Stomach (tissue), 9 donors: ENCODE measurements around the gene PHETA1. TPM values are rescaled to one million over a fixed set of nuclear protein-coding genes. Genes with fewer than 3 reads are reported as not detected.

ENCODE experiments used
- DNase-seq, 2 donors: peaks; one replicate each; pipeline versions ENCODE4 v3.0.0 to v3.0.0-alpha.2; 2013 to 2019
- H3K27ac ChIP-seq, 5 donors: fragments of 200-600 bp in 4 of 5; sonication (generic) in 4 of 5; one replicate each; pipeline ENCODE4 v1.5.1; 2013 to 2019; ENCODE audit warnings: mild to moderate bottlenecking in 1 of 5, moderate library complexity in 1 of 5
- H3K27me3 ChIP-seq, 3 donors: fragments of 200-600 bp; sonication (generic); one replicate each; pipeline ENCODE4 v1.5.1; 2017 to 2019; ENCODE audit warnings: mixed run types in 1 of 3
- H3K36me3 ChIP-seq, 4 donors: fragments of 200-600 bp; sonication (generic); 1 replicate in 3 of 4; 2 replicates in 1 of 4; pipeline ENCODE4 v1.5.1; 2016 to 2019
- H3K4me1 ChIP-seq, 4 donors: fragments of 200-600 bp; sonication (generic); one replicate each; pipeline ENCODE4 v1.5.1; 2016 to 2019
- H3K4me3 ChIP-seq, 4 donors: fragments of 200-600 bp; sonication (generic) in 3 of 4; one replicate each; pipeline ENCODE4 v1.5.1; 2016 to 2019; ENCODE audit warnings: mild to moderate bottlenecking in 1 of 4
- H3K9me3 ChIP-seq, 4 donors: fragments of 200-600 bp; sonication (generic); one replicate each; pipeline ENCODE4 v1.5.1; 2016 to 2019
- CTCF ChIP-seq, 7 experiments: fragments of 450-650 bp in 4 of 7; fragments of 200-600 bp in 3 of 7; sonication (generic) in 3 of 7; IDR thresholded peaks; one replicate each; pipeline ENCODE4 v1.5.1; 2016 to 2019; ENCODE audit warnings: antibody characterized with exemption in 7 of 7, control low read depth in 2 of 7, mild to moderate bottlenecking in 1 of 7
- EP300 ChIP-seq: sonication (generic); formaldehyde crosslinking; IDR thresholded peaks from one replicate; pipeline ENCODE4 v1.6.1; 2017; ENCODE audit warnings: antibody characterized with exemption
- POLR2A ChIP-seq, 4 donors: fragments of 450-650 bp; IDR thresholded peaks; one replicate each; pipeline ENCODE4 v1.6.1; 2016; ENCODE audit warnings: antibody characterized with exemption in 4 of 4, control low read depth in 2 of 4, mild to moderate bottlenecking in 1 of 4, moderate library complexity in 1 of 4
- POLR2AphosphoS5 ChIP-seq, 3 donors: sonication (generic); formaldehyde crosslinking; IDR thresholded peaks; one replicate each; pipeline ENCODE4 v1.6.1; 2016; ENCODE audit warnings: antibody characterized with exemption in 3 of 3
- WGBS, 5 donors: extraction: QIAGEN DNeasy Blood & Tissue Kit in 3 of 5; methylation state at CpG; one replicate each; pipeline versions ENCODE4 v1.1.5 to v1.1.7; 2013 to 2018; 5-methylcytosine and 5-hydroxymethylcytosine counted together
- intact Hi-C: fragments of 100-400 bp; cut with DNase I; formaldehyde crosslinking; loops from one replicate; pipeline ENCODE4 v1.15.1; 2023; ENCODE audit warnings: low total_unique reads
- polyA plus RNA-seq, 3 donors: library from polyadenylated mRNA; stranded (reverse); fragments of 200-250 nt; gene quantifications; one replicate each; pipeline ENCODE4 v1.2.3, GENCODE V29; 2013
- total RNA-seq, 5 donors: library from RNA; depleted of rRNA; stranded (reverse); fragments of >200 nt; gene quantifications; one replicate each; pipeline versions ENCODE4 v1.1.0 to v1.2.3, GENCODE V29; 2014 to 2016
- donor health status: healthy with polysubstance abuse.
- donor health status: Bipolar disorder and iron deficiency.
- donor health status: healthy.

PHETA1 gene
- total and polyA plus RNA-seq, 8 donors, result 7.0 to 59.3 (median 17.7) TPM

GRCh38 chr12:111411185-111411764, 42.4 kb upstream of the PHETA1 start:
- Histone ChIP-seq H3K27ac (peak overlapping the region in 4 of 5 donors; percentile 72 to 90 (median 88)), H3K36me3 (peaks cover 0 to 7% (median 6%) of the 10 kb centered on the region in 4 donors), H3K4me1 (peaks cover 38 to 87% (median 64%) of the 10 kb centered on the region in 4 donors), H3K4me3 (no peak overlapping the region), H3K9me3 (no peaks in the 10 kb centered on the region), H3K27me3 (no peaks in the 10 kb centered on the region)
- no peak for DNase-seq
- TF ChIP-seq POLR2A (IDR thresholded peaks at IDR 0.05) (no peak), EP300 (no peak)
- intact Hi-C loops, result no loop called here
- 81 to 86% (median 84%) methylated on average over 6 to 8 of the region's 8 CpGs for WGBS, 5 donors

DNA sequence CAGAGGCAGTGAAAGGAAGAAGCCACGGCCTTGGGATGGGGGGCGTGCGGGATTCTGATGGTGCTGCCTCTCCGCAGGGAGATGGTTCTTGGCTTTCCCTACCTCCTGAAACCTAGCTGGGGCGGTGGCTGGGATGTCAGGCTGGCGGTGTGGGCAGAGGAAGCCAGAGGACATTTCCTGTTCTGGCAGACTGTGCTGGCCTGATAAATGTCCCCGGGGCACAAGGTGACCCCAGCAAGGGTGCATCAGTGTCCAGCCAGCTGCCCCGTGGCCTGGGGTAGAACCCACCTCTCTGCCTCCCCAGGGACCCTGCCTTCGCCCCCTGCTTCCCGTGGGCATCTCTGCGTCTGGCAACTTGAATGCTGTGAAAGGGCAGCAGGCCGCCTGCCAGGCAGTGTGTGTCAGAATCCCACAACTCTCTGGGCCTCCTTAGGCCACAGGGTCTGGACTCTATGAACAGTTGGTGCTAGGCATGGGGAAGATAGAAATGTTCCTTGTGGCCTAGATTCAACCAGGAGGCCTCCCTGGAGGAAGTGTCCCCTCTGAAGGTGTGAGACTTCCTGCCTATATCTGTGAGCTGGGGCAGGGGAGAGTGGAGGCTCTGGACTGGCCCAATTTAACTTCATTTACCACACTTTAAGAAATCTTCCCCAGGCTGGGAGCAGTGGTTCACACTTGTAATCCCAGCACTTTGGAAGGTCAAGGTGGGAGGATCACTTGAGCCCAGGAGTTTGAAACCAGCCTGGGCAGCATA, 41.7 kb upstream of the PHETA1 start:
- Histone ChIP-seq H3K4me1 (peaks cover 38 to 88% (median 66%) of the 10 kb centered on the region in 4 donors), H3K27me3 (no peaks in the 10 kb centered on the region), H3K27ac (peak overlapping the region; percentile 6 to 90 (median 86)), H3K9me3 (no peaks in the 10 kb centered on the region), H3K4me3 (peak overlapping the region in 1 of 4 donors; percentile 83), H3K36me3 (peaks cover 0 to under 1% (median 0%) of the 10 kb centered on the region in 4 donors)
- TF ChIP-seq CTCF (IDR thresholded peaks at IDR 0.05) (no peak), POLR2AphosphoS5 (IDR thresholded peaks at IDR 0.05) (no peak), EP300 (no peak), POLR2A (IDR thresholded peaks at IDR 0.05) (no peak)
- intact Hi-C loops, result no loop called here
- DNase-seq, result no peak
- WGBS, 5 donors, result 61 to 77% (median 76%) methylated on average over 12 of the region's 12 CpGs

DNA sequence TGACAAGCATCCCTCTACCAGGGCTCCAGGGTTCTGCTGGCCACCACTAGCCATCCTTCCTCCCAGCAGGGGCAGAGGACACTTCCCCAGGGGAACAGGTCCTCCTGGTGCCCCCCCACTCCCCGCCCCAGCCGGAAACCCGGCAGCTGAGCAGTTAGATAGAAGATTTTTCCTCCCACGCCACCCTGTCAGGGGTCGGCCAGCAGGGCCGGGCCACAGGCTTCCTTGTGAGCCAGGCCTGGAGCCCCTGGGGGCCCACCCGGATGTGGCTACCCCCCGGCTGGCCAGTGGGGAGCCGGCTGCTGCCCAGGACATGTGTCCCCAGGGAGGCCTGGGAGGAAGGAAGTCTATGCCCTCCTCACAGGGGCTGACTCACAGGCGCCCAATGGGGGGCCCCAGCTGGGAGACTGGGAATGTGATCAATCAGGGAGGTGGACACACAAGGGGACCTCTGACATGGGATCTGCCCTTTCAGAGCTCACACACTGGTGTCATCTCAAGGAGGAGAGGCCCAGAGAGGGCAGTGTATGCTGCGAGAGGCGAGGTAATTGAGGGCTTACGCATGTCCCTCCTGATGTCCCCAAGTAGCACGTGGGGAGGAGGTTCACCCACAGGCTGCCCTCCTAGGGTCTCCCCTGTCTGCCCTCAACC, 41.0 kb upstream of the PHETA1 start:
- intact Hi-C loops, result no loop called here
- Histone ChIP-seq H3K9me3 (no peaks in the 10 kb centered on the region), H3K27me3 (no peaks in the 10 kb centered on the region), H3K36me3 (no peaks in the 10 kb centered on the region), H3K27ac (peak overlapping the region; percentile 22 to 90 (median 86)), H3K4me1 (peaks cover 43 to 88% (median 72%) of the 10 kb centered on the region in 4 donors), H3K4me3 (peak overlapping the region in 3 of 4 donors; percentile 2 to 83 (median 22))
- TF ChIP-seq CTCF (IDR thresholded peaks at IDR 0.05), result no peak
- TF ChIP-seq POLR2AphosphoS5 (IDR thresholded peaks at IDR 0.05), result no peak
- TF ChIP-seq POLR2A (IDR thresholded peaks at IDR 0.05), result no peak
- TF ChIP-seq EP300, result no peak
- peak in 1 of 2 donors; percentile 68 for DNase-seq
- 48 to 56% (median 52%) methylated on average over 11 to 14 of the region's 14 CpGs for WGBS, 5 donors

DNA sequence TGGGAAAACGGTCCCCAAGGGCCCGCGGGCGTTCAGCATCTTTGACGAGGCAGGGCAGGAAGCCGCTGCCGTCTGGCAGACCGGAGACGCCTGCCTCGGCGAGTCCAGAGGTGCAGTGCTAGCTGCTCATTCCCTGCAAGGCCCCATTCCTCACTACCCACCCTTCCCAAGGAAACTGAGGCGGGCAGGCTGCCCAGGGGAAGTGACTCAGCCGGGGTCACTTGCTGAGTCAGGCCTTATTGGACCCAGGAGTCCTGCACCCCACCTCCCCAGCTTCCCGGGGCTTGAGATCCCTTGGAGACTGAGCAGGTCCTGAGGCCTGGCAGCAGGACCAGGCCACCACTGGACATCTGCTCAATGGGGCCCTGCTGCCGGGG, 40.5 kb upstream of the PHETA1 start:
- no peaks in the 10 kb centered on the region for H3K9me3 ChIP-seq
- H3K36me3 ChIP-seq, result no peaks in the 10 kb centered on the region
- 48 to 73% (median 58%) methylated on average over 5 to 15 of the region's 15 CpGs for WGBS, 5 donors
- no peak for DNase-seq
- peak overlapping the region in 3 of 4 donors; percentile 2 to 83 (median 22) for H3K4me3 ChIP-seq
- H3K27ac ChIP-seq, result peak overlapping the region; percentile 22 to 90 (median 86)
- no peak for TF ChIP-seq POLR2A (IDR thresholded peaks at IDR 0.05)
- TF ChIP-seq POLR2AphosphoS5 (IDR thresholded peaks at IDR 0.05), result no peak
- no peak for TF ChIP-seq CTCF (IDR thresholded peaks at IDR 0.05)
- TF ChIP-seq EP300, result no peak
- H3K27me3 ChIP-seq, result no peaks in the 10 kb centered on the region
- peaks cover 48 to 89% (median 77%) of the 10 kb centered on the region in 4 donors for H3K4me1 ChIP-seq
- intact Hi-C loops, result no loop called here
